ENCODE results near the gene KCTD10.

The KCTD10 gene

DNA sequence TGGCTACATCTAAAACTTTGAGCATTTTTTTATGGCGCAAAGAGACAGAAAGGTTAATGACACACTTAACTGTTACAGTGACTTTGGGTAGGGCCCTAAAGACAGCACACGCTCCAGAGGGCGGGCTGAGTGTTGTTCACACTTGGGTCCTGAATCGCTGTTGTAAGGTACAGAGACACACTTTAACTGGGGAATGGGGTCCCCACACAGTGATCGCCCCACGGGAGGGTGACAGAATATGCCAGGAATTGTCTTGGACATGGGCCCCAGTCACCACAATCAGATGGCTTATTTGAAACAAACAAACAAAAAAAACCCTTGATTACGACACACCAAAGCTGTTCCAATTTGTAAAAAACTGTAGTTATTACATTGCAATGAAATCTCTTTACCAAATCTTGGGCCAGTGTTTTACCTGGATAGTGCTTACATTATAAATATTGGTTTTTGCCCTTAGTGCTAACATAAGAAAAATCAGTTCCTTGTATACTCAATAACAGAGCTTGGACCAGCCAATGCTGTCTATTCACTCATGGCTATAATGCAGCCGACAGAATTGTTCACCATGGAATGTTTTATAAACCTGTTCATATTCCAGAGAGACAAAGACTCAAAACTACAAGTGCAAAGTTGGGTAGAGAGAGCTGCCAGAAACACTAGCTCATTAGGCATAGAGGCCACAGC is 28.3 kb downstream of the KCTD10 start:
- H3K9ac ChIP-seq (ENCODE audit: low read length) = no peak overlapping the region
- no peak overlapping the region for H3K4me3 ChIP-seq (ENCODE audit: low read length)
- no peaks in the 10 kb centered on the region for H3K9me3 ChIP-seq (ENCODE audit: insufficient read depth, low read length)
- H3K36me3 ChIP-seq (replicated peaks; ENCODE audit: low read depth, low read length) = peaks cover 16% of the 10 kb centered on the region
- TF ChIP-seq, protein P1, sequence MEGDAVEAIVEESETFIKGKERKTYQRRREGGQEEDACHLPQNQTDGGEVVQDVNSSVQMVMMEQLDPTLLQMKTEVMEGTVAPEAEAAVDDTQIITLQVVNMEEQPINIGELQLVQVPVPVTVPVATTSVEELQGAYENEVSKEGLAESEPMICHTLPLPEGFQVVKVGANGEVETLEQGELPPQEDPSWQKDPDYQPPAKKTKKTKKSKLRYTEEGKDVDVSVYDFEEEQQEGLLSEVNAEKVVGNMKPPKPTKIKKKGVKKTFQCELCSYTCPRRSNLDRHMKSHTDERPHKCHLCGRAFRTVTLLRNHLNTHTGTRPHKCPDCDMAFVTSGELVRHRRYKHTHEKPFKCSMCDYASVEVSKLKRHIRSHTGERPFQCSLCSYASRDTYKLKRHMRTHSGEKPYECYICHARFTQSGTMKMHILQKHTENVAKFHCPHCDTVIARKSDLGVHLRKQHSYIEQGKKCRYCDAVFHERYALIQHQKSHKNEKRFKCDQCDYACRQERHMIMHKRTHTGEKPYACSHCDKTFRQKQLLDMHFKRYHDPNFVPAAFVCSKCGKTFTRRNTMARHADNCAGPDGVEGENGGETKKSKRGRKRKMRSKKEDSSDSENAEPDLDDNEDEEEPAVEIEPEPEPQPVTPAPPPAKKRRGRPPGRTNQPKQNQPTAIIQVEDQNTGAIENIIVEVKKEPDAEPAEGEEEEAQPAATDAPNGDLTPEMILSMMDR (IDR thresholded peaks at IDR 0.05; ENCODE audit: low read depth, low read length) = no peak
- no peak for TF ChIP-seq EZH2phosphoT487 (IDR thresholded peaks at IDR 0.05; ENCODE audit: low read depth)
- H3K4me2 ChIP-seq (ENCODE audit: low read length) = no peak overlapping the region
- H2AFZ ChIP-seq (ENCODE audit: low read depth, low read length) = no peak overlapping the region
- H4K20me1 ChIP-seq (ENCODE audit: insufficient read depth, low read length) = no peaks in the 10 kb centered on the region
- H3K27ac ChIP-seq (ENCODE audit: low read length) = no peak overlapping the region
- H3K27me3 ChIP-seq (ENCODE audit: low read depth, low read length) = no peaks in the 10 kb centered on the region
- no peaks in the 10 kb centered on the region for H3K4me1 ChIP-seq (ENCODE audit: low read length)
- H3K79me2 ChIP-seq (ENCODE audit: low read length) = no peaks in the 10 kb centered on the region

DNA sequence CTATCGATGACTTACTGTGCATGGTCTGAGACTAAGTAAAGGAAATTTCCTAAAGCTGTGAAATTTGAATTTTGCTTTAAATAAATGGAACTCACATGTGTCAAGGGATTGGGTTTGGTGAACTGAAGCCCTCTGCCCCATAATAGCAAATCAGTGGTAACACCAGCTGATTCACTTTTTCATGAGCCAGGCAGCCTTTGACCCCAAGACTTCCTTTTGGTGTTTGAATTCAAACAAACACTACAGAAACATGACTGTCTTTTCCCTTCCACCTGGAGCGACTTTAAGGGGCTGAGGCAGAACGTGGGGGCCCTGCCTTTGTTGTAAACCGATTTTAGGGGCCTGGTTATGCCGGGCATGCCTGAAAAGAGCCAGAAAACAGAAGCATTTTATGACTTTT is 28.8 kb downstream of the KCTD10 start:
- Histone ChIP-seq H3K27me3 (ENCODE audit: low read depth, low read length) (no peaks in the 10 kb centered on the region), H4K20me1 (ENCODE audit: insufficient read depth, low read length) (no peaks in the 10 kb centered on the region), H3K4me1 (ENCODE audit: low read length) (no peaks in the 10 kb centered on the region), H3K4me3 (ENCODE audit: low read length) (no peak overlapping the region), H3K9me3 (ENCODE audit: insufficient read depth, low read length) (no peaks in the 10 kb centered on the region), H3K36me3 (replicated peaks; ENCODE audit: low read depth, low read length) (peaks cover 12% of the 10 kb centered on the region), H3K79me2 (ENCODE audit: low read length) (no peaks in the 10 kb centered on the region), H3K4me2 (ENCODE audit: low read length) (no peak overlapping the region), H3K27ac (ENCODE audit: low read length) (no peak overlapping the region), H3K9ac (ENCODE audit: low read length) (no peak overlapping the region), H2AFZ (ENCODE audit: low read depth, low read length) (no peak overlapping the region)
- TF ChIP-seq, protein P1 (IDR thresholded peaks at IDR 0.05; ENCODE audit: low read depth, low read length) = no peak
- no peak for TF ChIP-seq EZH2phosphoT487 (IDR thresholded peaks at IDR 0.05; ENCODE audit: low read depth)

DNA sequence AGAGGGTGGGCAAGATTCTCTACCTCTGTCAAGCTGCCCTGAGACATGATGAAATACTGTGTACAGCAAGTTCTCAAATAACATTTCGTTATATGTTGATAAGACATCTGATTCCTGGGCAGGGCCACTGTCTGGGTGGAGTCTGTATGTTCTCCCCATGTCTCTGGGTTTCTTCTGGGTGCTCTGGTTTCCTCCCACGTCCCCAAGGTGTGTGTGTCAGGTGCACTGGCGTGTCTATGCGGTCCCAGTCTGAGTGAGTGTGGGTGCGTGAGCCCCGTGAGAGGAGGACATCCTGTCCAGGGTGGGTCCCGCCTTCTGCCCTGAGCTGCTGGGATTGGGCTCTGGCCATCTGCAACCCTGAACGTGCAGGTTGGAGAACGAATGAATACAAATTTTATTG is 29.6 kb downstream of the KCTD10 start:
- H3K79me2 ChIP-seq (ENCODE audit: low read length) = no peaks in the 10 kb centered on the region

DNA sequence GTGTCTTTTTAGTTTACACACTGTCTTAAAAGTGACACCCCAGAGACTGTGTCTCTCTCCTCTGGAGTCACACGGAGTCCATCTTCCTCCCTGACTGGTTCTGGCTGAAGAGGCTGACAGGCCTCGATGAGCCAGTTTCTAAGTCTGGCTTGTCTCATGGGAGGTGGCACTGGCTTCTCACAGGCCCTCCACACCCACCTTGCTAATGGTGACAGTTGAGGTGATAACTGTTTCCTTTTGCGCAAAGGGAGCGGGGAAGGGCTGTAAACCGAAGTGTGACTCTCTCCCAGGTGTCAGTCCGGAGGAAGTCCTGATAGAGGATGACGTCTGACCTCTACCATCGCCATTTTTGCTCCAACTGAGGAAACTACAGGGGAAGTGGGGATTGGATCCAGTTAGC is 30.2 kb downstream of the KCTD10 start:
- H3K27ac ChIP-seq (ENCODE audit: low read length) = no peak overlapping the region
- no peaks in the 10 kb centered on the region for H3K79me2 ChIP-seq (ENCODE audit: low read length)
- no peak overlapping the region for H2AFZ ChIP-seq (ENCODE audit: low read depth, low read length)
- TF ChIP-seq, protein P1 (IDR thresholded peaks at IDR 0.05; ENCODE audit: low read depth, low read length) = no peak
- TF ChIP-seq EZH2phosphoT487 (IDR thresholded peaks at IDR 0.05; ENCODE audit: low read depth) = no peak
- no peak overlapping the region for H3K4me3 ChIP-seq (ENCODE audit: low read length)
- H3K4me2 ChIP-seq (ENCODE audit: low read length) = no peak overlapping the region
- H4K20me1 ChIP-seq (ENCODE audit: insufficient read depth, low read length) = no peaks in the 10 kb centered on the region
- H3K27me3 ChIP-seq (ENCODE audit: low read depth, low read length) = no peaks in the 10 kb centered on the region
- no peak overlapping the region for H3K9ac ChIP-seq (ENCODE audit: low read length)
- peaks cover 9% of the 10 kb centered on the region for H3K36me3 ChIP-seq (replicated peaks; ENCODE audit: low read depth, low read length)
- H3K9me3 ChIP-seq (ENCODE audit: insufficient read depth, low read length) = no peaks in the 10 kb centered on the region
- no peaks in the 10 kb centered on the region for H3K4me1 ChIP-seq (ENCODE audit: low read length)

More for the DNA sequence above, 29.6 kb downstream of the KCTD10 start:
- no peak overlapping the region for H3K4me2 ChIP-seq (ENCODE audit: low read length)
- no peak overlapping the region for H3K4me3 ChIP-seq (ENCODE audit: low read length)
- H4K20me1 ChIP-seq (ENCODE audit: insufficient read depth, low read length) = no peaks in the 10 kb centered on the region
- no peaks in the 10 kb centered on the region for H3K27me3 ChIP-seq (ENCODE audit: low read depth, low read length)
- H3K36me3 ChIP-seq (replicated peaks; ENCODE audit: low read depth, low read length) = peaks cover 12% of the 10 kb centered on the region
- H2AFZ ChIP-seq (ENCODE audit: low read depth, low read length) = no peak overlapping the region
- no peak overlapping the region for H3K9ac ChIP-seq (ENCODE audit: low read length)
- no peaks in the 10 kb centered on the region for H3K4me1 ChIP-seq (ENCODE audit: low read length)
- TF ChIP-seq, protein P1 (IDR thresholded peaks at IDR 0.05; ENCODE audit: low read depth, low read length) = no peak
- no peak for TF ChIP-seq EZH2phosphoT487 (IDR thresholded peaks at IDR 0.05; ENCODE audit: low read depth)
- H3K9me3 ChIP-seq (ENCODE audit: insufficient read depth, low read length) = no peaks in the 10 kb centered on the region
- no peak overlapping the region for H3K27ac ChIP-seq (ENCODE audit: low read length)

Measured in OCI-LY3 (cell line).